Panc1 (cell line): Measurements from ENCODE around the gene TANGO2.

Source experiments
- POLR2AphosphoS5 ChIP-seq: IDR thresholded peaks from 2 replicates; pipeline ENCODE4 v1.6.1; 2012; ENCODE audit warnings: mild to moderate bottlenecking, low read depth, low read length, moderate library complexity
- REST ChIP-seq, 2 experiments: IDR thresholded peaks; 2 replicates each; pipeline ENCODE4 v1.6.1; 2011 to 2012; ENCODE audit warnings: low read depth in 2 of 2, control low read depth in 1 of 2, low read length in 1 of 2, mild to moderate bottlenecking in 1 of 2, moderate library complexity in 1 of 2; ENCODE audit not compliant: insufficient read depth in 1 of 2
- TCF7L2 ChIP-seq: IDR thresholded peaks from 2 replicates; pipeline ENCODE4 v1.6.1; 2011; ENCODE audit warnings: mild to moderate bottlenecking, low read depth, low read length, inconsistent platforms
- TF ChIP-seq, protein P1 (sequence below): fragments of 450-650 bp; IDR thresholded peaks from 2 replicates; pipeline ENCODE4 v1.5.1; 2017; ENCODE audit warnings: mild to moderate bottlenecking

DNA sequence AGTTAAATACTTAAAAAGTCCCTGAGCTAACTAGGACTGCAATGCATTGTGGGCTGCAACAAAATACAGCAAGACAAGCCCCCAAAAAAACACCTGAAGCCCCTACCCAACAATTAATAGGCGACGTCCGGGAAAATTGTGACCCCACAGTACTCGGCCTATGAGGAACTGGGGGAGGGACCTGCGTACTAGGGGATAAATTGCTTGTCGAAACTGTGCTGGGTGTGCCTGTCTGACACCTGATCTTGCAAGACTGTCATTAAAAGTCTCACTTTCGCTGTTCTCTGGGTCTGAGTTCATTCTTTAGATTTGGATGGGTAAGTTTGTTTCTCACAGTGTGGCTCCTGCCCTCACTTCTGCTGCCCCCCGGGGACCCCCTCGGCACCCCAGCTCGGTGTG, 15.2 kb downstream of the TANGO2 start:
- TF ChIP-seq, protein P1, sequence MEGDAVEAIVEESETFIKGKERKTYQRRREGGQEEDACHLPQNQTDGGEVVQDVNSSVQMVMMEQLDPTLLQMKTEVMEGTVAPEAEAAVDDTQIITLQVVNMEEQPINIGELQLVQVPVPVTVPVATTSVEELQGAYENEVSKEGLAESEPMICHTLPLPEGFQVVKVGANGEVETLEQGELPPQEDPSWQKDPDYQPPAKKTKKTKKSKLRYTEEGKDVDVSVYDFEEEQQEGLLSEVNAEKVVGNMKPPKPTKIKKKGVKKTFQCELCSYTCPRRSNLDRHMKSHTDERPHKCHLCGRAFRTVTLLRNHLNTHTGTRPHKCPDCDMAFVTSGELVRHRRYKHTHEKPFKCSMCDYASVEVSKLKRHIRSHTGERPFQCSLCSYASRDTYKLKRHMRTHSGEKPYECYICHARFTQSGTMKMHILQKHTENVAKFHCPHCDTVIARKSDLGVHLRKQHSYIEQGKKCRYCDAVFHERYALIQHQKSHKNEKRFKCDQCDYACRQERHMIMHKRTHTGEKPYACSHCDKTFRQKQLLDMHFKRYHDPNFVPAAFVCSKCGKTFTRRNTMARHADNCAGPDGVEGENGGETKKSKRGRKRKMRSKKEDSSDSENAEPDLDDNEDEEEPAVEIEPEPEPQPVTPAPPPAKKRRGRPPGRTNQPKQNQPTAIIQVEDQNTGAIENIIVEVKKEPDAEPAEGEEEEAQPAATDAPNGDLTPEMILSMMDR = no peak
- TF ChIP-seq TCF7L2 (no peak), POLR2AphosphoS5 (no peak), REST (IDR thresholded peaks at IDR 0.05; ENCODE audit: insufficient read depth in 1 of 2, low read depth in 2 of 2, low read length in 1 of 2) (no peak)
